Keratinocyte (primary cell): Measurements from ENCODE around the gene DNAJC22. TPM values are rescaled to one million over a fixed set of nuclear protein-coding genes. Genes with fewer than 3 reads are reported as not detected.
"Not testable (repeated sequence)": the region's sequence is repeated elsewhere in the genome, so short reads cannot be mapped to it uniquely, and the experiment has no call there.

Source experiments
- DNase-seq: peaks from one replicate; pipeline ENCODE4 v3.0.0-alpha.2; 2011; ENCODE audit warnings: low read depth, missing footprints, low spot score
- FAIRE-seq: peaks from 2 replicates; lab custom pipeline; 2011; peaks lifted over from hg19 to GRCh38; lab: Jason Lieb, UNC
- H2AFZ ChIP-seq: 2 replicates; pipeline ENCODE4 v1.6.0; 2012; ENCODE audit warnings: low read length, control low read depth, inconsistent platforms; ENCODE audit not compliant: control insufficient read depth
- H3K27ac ChIP-seq: 2 replicates; pipeline ENCODE4 v1.5.1; 2011; ENCODE audit warnings: low read length; ENCODE audit not compliant: control insufficient read depth, insufficient read depth
- H3K27me3 ChIP-seq: 3 replicates; pipeline ENCODE4 v1.6.0; 2011; ENCODE audit warnings: low read length; ENCODE audit not compliant: control insufficient read depth, insufficient read depth; ENCODE audit errors: extremely low read depth
- H3K36me3 ChIP-seq, 2 experiments: 2 replicates in 1 of 2; 3 replicates in 1 of 2; pipeline ENCODE4 v1.5.1; 2011; ENCODE audit warnings: low read length in 2 of 2, mild to moderate bottlenecking in 1 of 2; ENCODE audit not compliant: control insufficient read depth in 2 of 2, insufficient read depth in 2 of 2; ENCODE audit errors: extremely low read depth in 1 of 2
- H3K4me1 ChIP-seq: 3 replicates; pipeline ENCODE4 v1.5.1; 2011; ENCODE audit warnings: low read length; ENCODE audit not compliant: control insufficient read depth, insufficient read depth; ENCODE audit errors: extremely low read depth
- H3K4me2 ChIP-seq: 3 replicates; pipeline ENCODE4 v1.6.0; 2011; ENCODE audit warnings: low read depth, low read length; ENCODE audit not compliant: control insufficient read depth, insufficient read depth; ENCODE audit errors: extremely low read depth
- H3K4me3 ChIP-seq, 3 experiments: fragments of 200-600 bp in 1 of 3; sonication (generic) in 1 of 3; 2 replicates in 2 of 3; 3 replicates in 1 of 3; pipeline ENCODE4 v1.5.1; 2011 to 2016; ENCODE audit warnings: low read length in 3 of 3, mild to moderate bottlenecking in 3 of 3, control low read depth in 2 of 3, inconsistent platforms in 1 of 3, low read depth in 1 of 3, mixed read lengths in 1 of 3, mixed run types in 1 of 3, moderate library complexity in 1 of 3; ENCODE audit not compliant: control insufficient read depth in 2 of 3, insufficient read depth in 2 of 3; ENCODE audit errors: extremely low read depth in 1 of 3
- H3K79me2 ChIP-seq: 2 replicates; pipeline ENCODE4 v1.6.0; 2012; ENCODE audit warnings: low read length; ENCODE audit not compliant: control insufficient read depth, insufficient read depth
- H3K9ac ChIP-seq: 3 replicates; pipeline ENCODE4 v1.6.0; 2011; ENCODE audit warnings: low read length; ENCODE audit not compliant: control insufficient read depth, insufficient read depth; ENCODE audit errors: extremely low read depth
- H3K9me1 ChIP-seq: 3 replicates; pipeline ENCODE4 v1.6.0; 2011; ENCODE audit warnings: low read length; ENCODE audit not compliant: control insufficient read depth, insufficient read depth; ENCODE audit errors: extremely low read depth
- H3K9me3 ChIP-seq: 2 replicates; pipeline ENCODE4 v1.5.1; 2012; ENCODE audit warnings: low read depth, low read length; ENCODE audit not compliant: control insufficient read depth
- H4K20me1 ChIP-seq: 3 replicates; pipeline ENCODE4 v1.6.0; 2011; ENCODE audit warnings: low read length; ENCODE audit not compliant: control insufficient read depth, insufficient read depth; ENCODE audit errors: extremely low read depth
- EZH2 ChIP-seq: IDR thresholded peaks from one replicate; pipeline ENCODE4 v1.6.1; 2012; ENCODE audit warnings: inconsistent platforms, mild to moderate bottlenecking, low read length, moderate library complexity
- dilution Hi-C: fragments of 300-500 bp; cut with MboI; formaldehyde crosslinking; loops from one replicate; pipeline ENCODE4 v1.7.0; 2020; ENCODE audit warnings: low sequenced_read_pairs; ENCODE audit not compliant: extremely low pct_ligation_motif_present
- polyA plus RNA-seq, 5 experiments: library from polyadenylated mRNA; depleted of rRNA in 3 of 5; stranded (reverse) in 3 of 5; stranded (forward) in 1 of 5; unstranded in 1 of 5; fragments of >200 nt; gene quantifications; 1 replicate in 1 of 5; 2 replicates in 3 of 5; 3 replicates in 1 of 5; pipeline versions ENCODE4 v1.2.1 to v1.2.3, GENCODE V29; 2011 to 2012; ENCODE audit warnings: missing spikeins in 2 of 5, low read depth in 1 of 5, low replicate concordance in 1 of 5
- TF ChIP-seq, protein P1 (sequence below), 3 experiments: IDR thresholded peaks in 1 of 3; conservative IDR thresholded peaks in 1 of 3; optimal IDR thresholded peaks in 1 of 3; 2 replicates in 2 of 3; 3 replicates in 1 of 3; pipeline versions ENCODE3 to v1.5.1; 2011; ENCODE audit warnings: low read length in 3 of 3, mild to moderate bottlenecking in 3 of 3, moderate library complexity in 2 of 3, control low read depth in 1 of 3, inconsistent platforms in 1 of 3; ENCODE audit not compliant: insufficient read depth in 2 of 3; ENCODE audit errors: extremely low read depth in 1 of 3

The DNAJC22 gene
- polyA plus RNA-seq, 1 donor (not counting 4 experiments of a cell fraction or from before 2014, with no cell fraction given) = not detected

DNA sequence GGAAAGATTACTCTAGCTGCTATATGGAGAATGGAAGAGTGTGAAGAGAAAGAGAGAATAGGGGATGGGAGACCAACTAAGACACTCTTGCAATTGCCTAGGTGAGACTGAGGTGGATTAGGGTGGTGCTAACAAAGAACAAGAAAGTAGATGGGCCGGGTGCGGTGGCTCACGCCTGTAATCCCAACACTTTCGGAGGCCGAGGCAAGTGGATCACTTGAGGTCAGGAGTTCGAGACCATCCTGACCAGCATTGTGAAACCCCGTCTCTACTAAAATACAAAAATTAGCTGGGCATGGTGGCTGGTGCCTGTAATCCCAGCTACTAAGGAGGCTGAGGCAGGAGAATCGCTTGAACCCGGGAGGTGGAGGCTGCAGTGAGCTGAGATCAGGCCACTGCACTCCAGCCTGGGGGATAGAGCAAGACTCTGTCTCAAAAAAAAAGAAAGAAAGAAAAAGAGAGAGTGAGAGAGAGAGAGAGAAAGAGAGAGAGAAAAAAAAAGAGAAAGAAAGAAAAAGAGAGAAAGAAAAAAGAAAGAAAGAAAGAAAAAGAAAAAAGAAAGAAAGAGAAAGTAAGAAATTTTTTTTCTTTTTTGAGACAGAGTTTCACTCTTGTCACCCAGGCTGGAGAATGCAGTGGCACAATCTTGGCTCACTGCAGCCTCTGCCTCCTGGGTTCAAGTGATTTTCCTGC is 26.1 kb upstream of the DNAJC22 start:
- H3K36me3 ChIP-seq, dilution Hi-C loops, H3K27me3 ChIP-seq, H3K9me1 ChIP-seq, H3K4me2 ChIP-seq, H3K9me3 ChIP-seq, H3K4me3 ChIP-seq, H4K20me1 ChIP-seq, FAIRE-seq, H3K27ac ChIP-seq, H2AFZ ChIP-seq, DNase-seq, H3K79me2 ChIP-seq, H3K9ac ChIP-seq: not testable (repeated sequence)
- peaks cover 12% of the 10 kb centered on the region for H3K4me1 ChIP-seq

GRCh38 chr12:49322367-49322707 is 24.4 kb upstream of the DNAJC22 start:
- Histone ChIP-seq H2AFZ (peak overlapping the region; percentile 93), H3K36me3 (peaks cover 0 to 13% of the 10 kb centered on the region in 2 experiments), H3K4me3 (peak overlapping the region; percentile 75 to 82 (median 76)), H3K9me1 (no peaks in the 10 kb centered on the region), H3K27me3 (no peaks in the 10 kb centered on the region), H3K9ac (peak overlapping the region; percentile 87), H3K4me1 (peaks cover 11% of the 10 kb centered on the region), H3K9me3 (no peaks in the 10 kb centered on the region), H3K79me2 (peaks cover 7% of the 10 kb centered on the region), H3K27ac (peak overlapping the region; percentile 78), H3K4me2 (peak overlapping the region; percentile 74), H4K20me1 (no peaks in the 10 kb centered on the region)
- DNase-seq = no peak
- TF ChIP-seq EZH2 = no peak
- TF ChIP-seq, protein P1, sequence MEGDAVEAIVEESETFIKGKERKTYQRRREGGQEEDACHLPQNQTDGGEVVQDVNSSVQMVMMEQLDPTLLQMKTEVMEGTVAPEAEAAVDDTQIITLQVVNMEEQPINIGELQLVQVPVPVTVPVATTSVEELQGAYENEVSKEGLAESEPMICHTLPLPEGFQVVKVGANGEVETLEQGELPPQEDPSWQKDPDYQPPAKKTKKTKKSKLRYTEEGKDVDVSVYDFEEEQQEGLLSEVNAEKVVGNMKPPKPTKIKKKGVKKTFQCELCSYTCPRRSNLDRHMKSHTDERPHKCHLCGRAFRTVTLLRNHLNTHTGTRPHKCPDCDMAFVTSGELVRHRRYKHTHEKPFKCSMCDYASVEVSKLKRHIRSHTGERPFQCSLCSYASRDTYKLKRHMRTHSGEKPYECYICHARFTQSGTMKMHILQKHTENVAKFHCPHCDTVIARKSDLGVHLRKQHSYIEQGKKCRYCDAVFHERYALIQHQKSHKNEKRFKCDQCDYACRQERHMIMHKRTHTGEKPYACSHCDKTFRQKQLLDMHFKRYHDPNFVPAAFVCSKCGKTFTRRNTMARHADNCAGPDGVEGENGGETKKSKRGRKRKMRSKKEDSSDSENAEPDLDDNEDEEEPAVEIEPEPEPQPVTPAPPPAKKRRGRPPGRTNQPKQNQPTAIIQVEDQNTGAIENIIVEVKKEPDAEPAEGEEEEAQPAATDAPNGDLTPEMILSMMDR (optimal IDR thresholded peaks at IDR 0.05 in 1 of 3, IDR thresholded peaks at IDR 0.05 in 1 of 3, conservative IDR thresholded peaks at IDR 0.05 in 1 of 3; ENCODE audit: extremely low read depth in 1 of 3, insufficient read depth in 2 of 3, low read length in 3 of 3) = no peak
- dilution Hi-C loops = no loop called here
- no peak for FAIRE-seq
